DOHH2 (cell line): ENCODE data around the gene PLA1A.

Experiments used
- H3F3A ChIP-seq: fragments of 200-600 bp; sonication (generic), shearing (Covaris generic); 2 replicates; pipeline ENCODE4 v1.6.0; 2016; ENCODE audit warnings: antibody characterized with exemption, mild to moderate bottlenecking; ENCODE audit not compliant: control insufficient read depth, insufficient read depth
- H3K27ac ChIP-seq: fragments of 200-600 bp; sonication (generic); 2 replicates; pipeline ENCODE4 v1.5.1; 2014; ENCODE audit warnings: low read depth, mild to moderate bottlenecking, low read length, moderate library complexity
- H3K27me3 ChIP-seq: fragments of 200-600 bp; sonication (generic); 2 replicates; pipeline ENCODE4 v1.6.1; 2014; ENCODE audit warnings: mild to moderate bottlenecking, low read length, mixed read lengths; ENCODE audit not compliant: control insufficient read depth
- H3K36me3 ChIP-seq: fragments of 200-600 bp; sonication (generic); 2 replicates; pipeline ENCODE4 v1.6.1; 2014; ENCODE audit warnings: mild to moderate bottlenecking, low read length, moderate library complexity, mixed read lengths; ENCODE audit not compliant: control insufficient read depth
- H3K4me1 ChIP-seq: fragments of 200-600 bp; sonication (generic); 2 replicates; pipeline ENCODE4 v1.6.1; 2014; ENCODE audit warnings: mild to moderate bottlenecking, low read length, mixed read lengths; ENCODE audit not compliant: control insufficient read depth
- H3K4me2 ChIP-seq: fragments of 200-600 bp; sonication (generic); 2 replicates; pipeline ENCODE4 v1.6.0; 2014; ENCODE audit warnings: mild to moderate bottlenecking, low read length, moderate library complexity
- H3K4me3 ChIP-seq: fragments of 200-600 bp; sonication (generic); 2 replicates; pipeline ENCODE4 v1.5.1; 2014; ENCODE audit warnings: mild to moderate bottlenecking, low read length, mixed read lengths
- H3K79me2 ChIP-seq: fragments of 200-600 bp; sonication (generic); 2 replicates; pipeline ENCODE4 v1.6.1; 2014; ENCODE audit warnings: mild to moderate bottlenecking, low read length, mixed read lengths; ENCODE audit not compliant: control insufficient read depth
- H3K9me2 ChIP-seq: fragments of 200-600 bp; sonication (generic); replicated peaks from 2 replicates; pipeline ENCODE4 v1.6.1; 2014; ENCODE audit warnings: mild to moderate bottlenecking, low read length, mixed read lengths; ENCODE audit not compliant: control insufficient read depth
- H3K9me3 ChIP-seq: fragments of 200-600 bp; sonication (generic); 2 replicates; pipeline ENCODE4 v1.6.1; 2014; ENCODE audit warnings: antibody characterized with exemption, low read length, mixed read lengths; ENCODE audit not compliant: control insufficient read depth, insufficient read depth
- H4K20me1 ChIP-seq: fragments of 200-600 bp; sonication (generic); 2 replicates; pipeline ENCODE4 v1.6.0; 2014; ENCODE audit warnings: low read depth, mild to moderate bottlenecking, antibody characterized with exemption, low read length, moderate library complexity; ENCODE audit not compliant: control insufficient read depth, insufficient read depth
- CTCF ChIP-seq: fragments of 200-600 bp; sonication (generic); IDR thresholded peaks from one replicate; pipeline ENCODE4 v1.5.1; 2014; ENCODE audit warnings: antibody characterized with exemption, mild to moderate bottlenecking, low read depth, low read length; ENCODE audit not compliant: poor library complexity, severe bottlenecking
- EZH2phosphoT487 ChIP-seq: fragments of 200-600 bp; sonication (generic); IDR thresholded peaks from 2 replicates; pipeline ENCODE4 v1.6.1; 2017; ENCODE audit warnings: borderline replicate concordance, mild to moderate bottlenecking, antibody characterized with exemption, low read length, moderate library complexity, mixed read lengths

PLA1A gene

GRCh38 chr3:119628816-119629445 is 31.2 kb downstream of the PLA1A start:
- Histone ChIP-seq H3K27ac (no peak overlapping the region), H3K4me3 (no peak overlapping the region)

GRCh38 chr3:119630128-119630879 is 32.6 kb downstream of the PLA1A start:
- H3K4me2 ChIP-seq = no peak overlapping the region
- no peaks in the 10 kb centered on the region for H3K4me1 ChIP-seq
- H4K20me1 ChIP-seq = no peaks in the 10 kb centered on the region
- H3K36me3 ChIP-seq = no peaks in the 10 kb centered on the region
- no peak overlapping the region for H3K27ac ChIP-seq
- no peaks in the 10 kb centered on the region for H3F3A ChIP-seq
- peaks cover 47% of the 10 kb centered on the region for H3K27me3 ChIP-seq
- H3K4me3 ChIP-seq = no peak overlapping the region
- no peaks in the 10 kb centered on the region for H3K9me2 ChIP-seq
- TF ChIP-seq CTCF (no peak), EZH2phosphoT487 (no peak)
- H3K9me3 ChIP-seq = no peaks in the 10 kb centered on the region
- no peaks in the 10 kb centered on the region for H3K79me2 ChIP-seq

More at GRCh38 chr3:119628816-119629445, 31.2 kb downstream of the PLA1A start:
- H3K4me1 ChIP-seq = no peaks in the 10 kb centered on the region
- peaks cover 51% of the 10 kb centered on the region for H3K27me3 ChIP-seq
- H3K4me2 ChIP-seq = no peak overlapping the region
- no peaks in the 10 kb centered on the region for H3K79me2 ChIP-seq
- TF ChIP-seq CTCF (no peak), EZH2phosphoT487 (no peak)
- H4K20me1 ChIP-seq = no peaks in the 10 kb centered on the region
- no peaks in the 10 kb centered on the region for H3K9me3 ChIP-seq
- no peaks in the 10 kb centered on the region for H3K9me2 ChIP-seq
- no peaks in the 10 kb centered on the region for H3K36me3 ChIP-seq
- no peaks in the 10 kb centered on the region for H3F3A ChIP-seq

- H3K4me1 ChIP-seq = no peaks in the 10 kb centered on the region
- no peaks in the 10 kb centered on the region for H3K79me2 ChIP-seq
- H3K9me2 ChIP-seq = no peaks in the 10 kb centered on the region
- H3F3A ChIP-seq = no peaks in the 10 kb centered on the region
- TF ChIP-seq CTCF (no peak), EZH2phosphoT487 (no peak)
- H3K4me2 ChIP-seq = no peak overlapping the region
- H3K4me3 ChIP-seq = no peak overlapping the region
- H3K27me3 ChIP-seq = peaks cover 47% of the 10 kb centered on the region
- H4K20me1 ChIP-seq = no peaks in the 10 kb centered on the region
- no peaks in the 10 kb centered on the region for H3K9me3 ChIP-seq
- H3K27ac ChIP-seq = no peak overlapping the region
- H3K36me3 ChIP-seq = no peaks in the 10 kb centered on the region
Measured at GRCh38 chr3:119630880-119631329, 33.2 kb downstream of the PLA1A start.
